K562 (cell line): ENCODE measurements around the gene ARHGEF17. TPM values are rescaled to one million over a fixed set of nuclear protein-coding genes. Genes with fewer than 3 reads are reported as not detected.

Experiments
- ARNT ChIP-seq, 2 experiments: fragments of 450-650 bp; IDR thresholded peaks; 2 replicates each; pipeline ENCODE4 v1.6.1; 2016; ENCODE audit warnings: mild to moderate bottlenecking in 1 of 2
- CXXC5 ChIP-seq: fragments of 250-450 bp; sonication (Bioruptor Pico); IDR thresholded peaks from 2 replicates; pipeline ENCODE4 v1.8.0; 2022; ENCODE audit warnings: inconsistent platforms, mild to moderate bottlenecking, moderate library complexity
- HMGN3 ChIP-seq: IDR thresholded peaks from 2 replicates; pipeline ENCODE4 v1.6.1; 2011; ENCODE audit warnings: borderline replicate concordance, low read depth, mild to moderate bottlenecking, mixed read lengths, low read length; ENCODE audit not compliant: insufficient read length; ENCODE audit errors: extremely low read depth
- KDM1A ChIP-seq, 2 experiments: fragments of 450-650 bp; IDR thresholded peaks; 2 replicates each; pipeline ENCODE4 v1.6.1; 2016; ENCODE audit warnings: mild to moderate bottlenecking in 2 of 2
- SIN3A ChIP-seq, 2 experiments: fragments of 150-350 bp in 1 of 2; IDR thresholded peaks; 2 replicates each; pipeline ENCODE4 v1.6.1; 2011 to 2016; ENCODE audit warnings: borderline replicate concordance in 2 of 2, low read depth in 2 of 2, low read length in 2 of 2, mild to moderate bottlenecking in 2 of 2, moderate library complexity in 2 of 2; ENCODE audit not compliant: control insufficient read depth in 1 of 2
- SP1 ChIP-seq: sonication (generic); formaldehyde crosslinking; IDR thresholded peaks from 2 replicates; pipeline ENCODE4 v1.8.1; 2022; ENCODE audit warnings: mild to moderate bottlenecking, missing genetic modification reagents
- TAF1 ChIP-seq: IDR thresholded peaks from 2 replicates; pipeline ENCODE4 v1.6.1; 2011; ENCODE audit warnings: mild to moderate bottlenecking, low read length, moderate library complexity; ENCODE audit not compliant: insufficient read depth, control insufficient read depth, severe bottlenecking; ENCODE audit errors: extremely low read depth
- XRCC3 ChIP-seq: fragments of 450-650 bp; IDR thresholded peaks from 2 replicates; pipeline ENCODE4 v1.6.1; 2017; ENCODE audit warnings: mild to moderate bottlenecking, moderate library complexity
- ZKSCAN8 ChIP-seq: fragments of 200-800 bp; sonication (Bioruptor generic); IDR thresholded peaks from 2 replicates; pipeline ENCODE4 v1.6.1; 2016; ENCODE audit warnings: missing genetic modification characterization, missing compliant biosample characterization
- polyA plus RNA-seq, 8 experiments: library from polyadenylated mRNA; depleted of rRNA in 4 of 8; stranded (reverse) in 5 of 8; unstranded in 3 of 8; fragments of >200 nt; fragmentation: Nextera tagmentation in 2 of 8; fragmentation: Illumina TruSeq in 1 of 8; extraction: Ambion mirVana in 2 of 8; extraction: Trizol in 1 of 8; gene quantifications; 2 replicates each; pipeline versions ENCODE4 v1.2.1 to v1.2.3, GENCODE V29; 2011 to 2014; ENCODE audit warnings: inconsistent platforms in 1 of 8, missing spikeins in 1 of 8
- total RNA-seq, 7 experiments: library from RNA; depleted of rRNA in 6 of 7; stranded (reverse); fragments of >200 nt in 6 of 7; fragmentation: Illumina TruSeq in 2 of 7; extraction: Trizol in 2 of 7; gene quantifications; 2 replicates each; pipeline versions ENCODE4 v1.2.1 to v1.2.3, GENCODE V29; 2011 to 2021; ENCODE audit warnings: low replicate concordance in 1 of 7
- TF ChIP-seq, protein P1 (sequence below), 3 experiments: fragments of 200-800 bp in 1 of 3; sonication (Bioruptor generic) in 1 of 3; sonication (generic) in 1 of 3; formaldehyde crosslinking in 1 of 3; IDR thresholded peaks; 2 replicates each; pipeline versions ENCODE4 v1.6.1 to v1.8.0; 2016 to 2022; ENCODE audit warnings: mild to moderate bottlenecking in 2 of 3, missing compliant biosample characterization in 2 of 3, missing genetic modification characterization in 2 of 3, missing genetic modification reagents in 1 of 3
- TF ChIP-seq, protein P2 (sequence below): fragments of 250-450 bp; sonication (Bioruptor Pico); IDR thresholded peaks from 2 replicates; pipeline ENCODE4 v1.8.0; 2021; ENCODE audit warnings: moderate library complexity, mild to moderate bottlenecking, inconsistent platforms
- TF ChIP-seq, protein P3 (sequence below): fragments of 200-800 bp; sonication (Bioruptor generic); IDR thresholded peaks from 2 replicates; pipeline ENCODE4 v1.6.1; 2017; ENCODE audit warnings: missing genetic modification characterization, missing compliant biosample characterization
- TF ChIP-seq, protein P4 (sequence below): fragments of 250-450 bp; sonication (Bioruptor Pico); IDR thresholded peaks from 2 replicates; pipeline ENCODE4 v1.8.0; 2021; ENCODE audit warnings: moderate library complexity, mild to moderate bottlenecking, inconsistent platforms
- TF ChIP-seq, protein P5 (sequence below): sonication (generic); formaldehyde crosslinking; IDR thresholded peaks from 2 replicates; pipeline ENCODE4 v1.9.0; 2022; ENCODE audit warnings: mild to moderate bottlenecking, missing genetic modification reagents
- TF ChIP-seq, protein P6 (sequence below): IDR thresholded peaks from 2 replicates; pipeline ENCODE4 v1.6.1; 2011; ENCODE audit warnings: borderline replicate concordance, low read depth, mild to moderate bottlenecking, moderate library complexity, low read length; ENCODE audit not compliant: insufficient read depth, poor library complexity, severe bottlenecking
- TF ChIP-seq, protein P7 (sequence below): fragments of 450-650 bp; IDR thresholded peaks from 2 replicates; pipeline ENCODE4 v1.6.1; 2017; ENCODE audit warnings: mild to moderate bottlenecking, moderate library complexity

The ARHGEF17 gene
- total and polyA plus RNA-seq, 9 of the 15 experiments (the other 6 are each of a cell fraction or from before 2014, with no cell fraction given): 0.04 to 0.68 (median 0.10) TPM; not detected in 2

DNA sequence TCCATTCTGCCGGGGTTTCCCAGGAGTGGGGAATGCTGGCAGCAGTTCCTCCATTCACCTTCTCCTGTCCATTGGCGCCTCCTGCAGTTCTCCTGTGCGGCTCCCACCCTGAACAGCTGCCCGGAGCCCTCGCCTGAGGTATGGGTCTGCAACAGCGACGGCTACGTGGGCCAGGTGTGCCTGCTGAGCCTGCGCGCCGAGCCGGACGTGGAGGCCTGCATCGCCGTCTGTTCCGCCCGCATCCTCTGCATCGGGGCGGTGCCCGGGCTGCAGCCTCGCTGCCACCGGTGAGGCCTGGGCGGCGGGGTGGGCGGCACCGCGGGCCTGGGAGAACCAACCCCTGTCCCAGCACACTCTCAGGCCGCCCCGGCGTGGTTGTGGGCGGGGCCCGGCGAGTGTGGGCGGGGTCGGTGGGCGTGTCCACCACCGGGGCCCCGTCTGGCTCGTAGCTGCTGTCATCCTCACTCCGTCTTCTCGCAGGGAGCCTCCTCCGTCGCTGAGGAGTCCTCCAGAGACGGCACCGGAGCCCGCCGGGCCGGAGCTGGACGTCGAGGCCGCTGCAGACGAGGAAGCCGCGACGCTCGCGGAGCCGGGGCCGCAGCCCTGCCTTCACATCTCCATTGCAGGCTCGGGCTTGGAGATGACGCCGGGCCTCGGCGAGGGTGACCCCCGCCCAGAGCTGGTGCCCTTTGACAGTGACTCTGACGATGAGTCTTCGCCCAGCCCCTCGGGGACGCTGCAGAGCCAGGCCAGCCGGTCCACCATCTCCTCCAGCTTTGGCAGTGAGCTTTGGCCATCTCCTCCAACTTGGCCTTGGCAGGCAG is 54.1 kb downstream of the ARHGEF17 start (continued):
- TF ChIP-seq, protein P1, sequence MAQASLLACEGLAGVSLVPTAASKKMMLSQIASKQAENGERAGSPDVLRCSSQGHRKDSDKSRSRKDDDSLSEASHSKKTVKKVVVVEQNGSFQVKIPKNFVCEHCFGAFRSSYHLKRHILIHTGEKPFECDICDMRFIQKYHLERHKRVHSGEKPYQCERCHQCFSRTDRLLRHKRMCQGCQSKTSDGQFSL (CRISPR knock-in tag; IDR thresholded peaks at IDR 0.05): no peak
- TF ChIP-seq, protein P1 (tag; IDR thresholded peaks at IDR 0.05): no peak
- TF ChIP-seq, protein P2, sequence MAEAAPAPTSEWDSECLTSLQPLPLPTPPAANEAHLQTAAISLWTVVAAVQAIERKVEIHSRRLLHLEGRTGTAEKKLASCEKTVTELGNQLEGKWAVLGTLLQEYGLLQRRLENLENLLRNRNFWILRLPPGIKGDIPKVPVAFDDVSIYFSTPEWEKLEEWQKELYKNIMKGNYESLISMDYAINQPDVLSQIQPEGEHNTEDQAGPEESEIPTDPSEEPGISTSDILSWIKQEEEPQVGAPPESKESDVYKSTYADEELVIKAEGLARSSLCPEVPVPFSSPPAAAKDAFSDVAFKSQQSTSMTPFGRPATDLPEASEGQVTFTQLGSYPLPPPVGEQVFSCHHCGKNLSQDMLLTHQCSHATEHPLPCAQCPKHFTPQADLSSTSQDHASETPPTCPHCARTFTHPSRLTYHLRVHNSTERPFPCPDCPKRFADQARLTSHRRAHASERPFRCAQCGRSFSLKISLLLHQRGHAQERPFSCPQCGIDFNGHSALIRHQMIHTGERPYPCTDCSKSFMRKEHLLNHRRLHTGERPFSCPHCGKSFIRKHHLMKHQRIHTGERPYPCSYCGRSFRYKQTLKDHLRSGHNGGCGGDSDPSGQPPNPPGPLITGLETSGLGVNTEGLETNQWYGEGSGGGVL (CRISPR knock-in tag): no peak
- TF ChIP-seq HMGN3 (peak; percentile 33), SIN3A (IDR thresholded peaks at IDR 0.05; ENCODE audit: borderline replicate concordance in 2 of 2, control insufficient read depth in 1 of 2, low read depth in 2 of 2, low read length in 2 of 2) (peak in 1 of 2 experiments; percentile 14; a peak in 1 of 4 replicates), TAF1 (no peak), SP1 (CRISPR knock-in tag) (peak; percentile 88), CXXC5 (CRISPR knock-in tag) (0 out of 2 replicates have a peak, but pooled peaks have one; percentile 20), KDM1A (IDR thresholded peaks at IDR 0.05) (no peak), ZKSCAN8 (CRISPR knock-in tag) (no peak), XRCC3 (no peak), ARNT (IDR thresholded peaks at IDR 0.05) (no peak)
- TF ChIP-seq, protein P3, sequence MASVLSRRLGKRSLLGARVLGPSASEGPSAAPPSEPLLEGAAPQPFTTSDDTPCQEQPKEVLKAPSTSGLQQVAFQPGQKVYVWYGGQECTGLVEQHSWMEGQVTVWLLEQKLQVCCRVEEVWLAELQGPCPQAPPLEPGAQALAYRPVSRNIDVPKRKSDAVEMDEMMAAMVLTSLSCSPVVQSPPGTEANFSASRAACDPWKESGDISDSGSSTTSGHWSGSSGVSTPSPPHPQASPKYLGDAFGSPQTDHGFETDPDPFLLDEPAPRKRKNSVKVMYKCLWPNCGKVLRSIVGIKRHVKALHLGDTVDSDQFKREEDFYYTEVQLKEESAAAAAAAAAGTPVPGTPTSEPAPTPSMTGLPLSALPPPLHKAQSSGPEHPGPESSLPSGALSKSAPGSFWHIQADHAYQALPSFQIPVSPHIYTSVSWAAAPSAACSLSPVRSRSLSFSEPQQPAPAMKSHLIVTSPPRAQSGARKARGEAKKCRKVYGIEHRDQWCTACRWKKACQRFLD: no peak
- TF ChIP-seq, protein P4, sequence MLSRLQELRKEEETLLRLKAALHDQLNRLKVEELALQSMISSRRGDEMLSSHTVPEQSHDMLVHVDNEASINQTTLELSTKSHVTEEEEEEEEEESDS (CRISPR knock-in tag): no peak
- TF ChIP-seq, protein P5, sequence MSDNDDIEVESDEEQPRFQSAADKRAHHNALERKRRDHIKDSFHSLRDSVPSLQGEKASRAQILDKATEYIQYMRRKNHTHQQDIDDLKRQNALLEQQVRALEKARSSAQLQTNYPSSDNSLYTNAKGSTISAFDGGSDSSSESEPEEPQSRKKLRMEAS (CRISPR knock-in tag): peak; percentile 59
- TF ChIP-seq, protein P6, sequence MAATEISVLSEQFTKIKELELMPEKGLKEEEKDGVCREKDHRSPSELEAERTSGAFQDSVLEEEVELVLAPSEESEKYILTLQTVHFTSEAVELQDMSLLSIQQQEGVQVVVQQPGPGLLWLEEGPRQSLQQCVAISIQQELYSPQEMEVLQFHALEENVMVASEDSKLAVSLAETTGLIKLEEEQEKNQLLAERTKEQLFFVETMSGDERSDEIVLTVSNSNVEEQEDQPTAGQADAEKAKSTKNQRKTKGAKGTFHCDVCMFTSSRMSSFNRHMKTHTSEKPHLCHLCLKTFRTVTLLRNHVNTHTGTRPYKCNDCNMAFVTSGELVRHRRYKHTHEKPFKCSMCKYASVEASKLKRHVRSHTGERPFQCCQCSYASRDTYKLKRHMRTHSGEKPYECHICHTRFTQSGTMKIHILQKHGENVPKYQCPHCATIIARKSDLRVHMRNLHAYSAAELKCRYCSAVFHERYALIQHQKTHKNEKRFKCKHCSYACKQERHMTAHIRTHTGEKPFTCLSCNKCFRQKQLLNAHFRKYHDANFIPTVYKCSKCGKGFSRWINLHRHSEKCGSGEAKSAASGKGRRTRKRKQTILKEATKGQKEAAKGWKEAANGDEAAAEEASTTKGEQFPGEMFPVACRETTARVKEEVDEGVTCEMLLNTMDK: no peak
- TF ChIP-seq, protein P7, sequence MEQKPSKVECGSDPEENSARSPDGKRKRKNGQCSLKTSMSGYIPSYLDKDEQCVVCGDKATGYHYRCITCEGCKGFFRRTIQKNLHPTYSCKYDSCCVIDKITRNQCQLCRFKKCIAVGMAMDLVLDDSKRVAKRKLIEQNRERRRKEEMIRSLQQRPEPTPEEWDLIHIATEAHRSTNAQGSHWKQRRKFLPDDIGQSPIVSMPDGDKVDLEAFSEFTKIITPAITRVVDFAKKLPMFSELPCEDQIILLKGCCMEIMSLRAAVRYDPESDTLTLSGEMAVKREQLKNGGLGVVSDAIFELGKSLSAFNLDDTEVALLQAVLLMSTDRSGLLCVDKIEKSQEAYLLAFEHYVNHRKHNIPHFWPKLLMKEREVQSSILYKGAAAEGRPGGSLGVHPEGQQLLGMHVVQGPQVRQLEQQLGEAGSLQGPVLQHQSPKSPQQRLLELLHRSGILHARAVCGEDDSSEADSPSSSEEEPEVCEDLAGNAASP: no peak
